Mesothelial cell of epicardium (in vitro differentiated cells): ENCODE results near the gene SLX4IP. TPM values are rescaled to one million over a fixed set of nuclear protein-coding genes. Genes with fewer than 3 reads are reported as not detected.

Experiments
- DNase-seq, 2 experiments: peaks; one replicate each; pipeline ENCODE4 v3.0.0; 2021; ENCODE audit warnings: low spot score in 2 of 2; ENCODE audit not compliant: unreplicated experiment in 2 of 2
- H3K27ac Mint-ChIP-seq: 2 replicates; pipeline ENCODE4 v1.8.0; 2021; ENCODE audit warnings: mixed read lengths
- H3K27me3 Mint-ChIP-seq: 2 replicates; pipeline ENCODE4 v1.8.0; 2021; ENCODE audit warnings: low read depth, mixed read lengths
- H3K36me3 Mint-ChIP-seq: 2 replicates; pipeline ENCODE4 v1.8.0; 2021; ENCODE audit warnings: mixed read lengths
- H3K4me1 Mint-ChIP-seq: 2 replicates; pipeline ENCODE4 v1.8.0; 2021; ENCODE audit warnings: mixed read lengths
- H3K4me3 Mint-ChIP-seq: 2 replicates; pipeline ENCODE4 v1.8.0; 2021; ENCODE audit warnings: mild to moderate bottlenecking, moderate library complexity, mixed read lengths
- H3K9me3 Mint-ChIP-seq: 2 replicates; pipeline ENCODE4 v1.8.0; 2021; ENCODE audit warnings: mixed read lengths
- CTCF ChIP-seq: fragments of 200-600 bp; sonication (generic); IDR thresholded peaks from one replicate; pipeline ENCODE4 v1.5.0; 2021; ENCODE audit warnings: antibody characterized with exemption; ENCODE audit not compliant: unreplicated experiment
- total RNA-seq: library from RNA; stranded (reverse); gene quantifications from 3 replicates; pipeline ENCODE4 v1.2.1, GENCODE V29; 2021

SLX4IP gene
- total RNA-seq, 1 donor from 2014 or later = 10.4 TPM

DNA sequence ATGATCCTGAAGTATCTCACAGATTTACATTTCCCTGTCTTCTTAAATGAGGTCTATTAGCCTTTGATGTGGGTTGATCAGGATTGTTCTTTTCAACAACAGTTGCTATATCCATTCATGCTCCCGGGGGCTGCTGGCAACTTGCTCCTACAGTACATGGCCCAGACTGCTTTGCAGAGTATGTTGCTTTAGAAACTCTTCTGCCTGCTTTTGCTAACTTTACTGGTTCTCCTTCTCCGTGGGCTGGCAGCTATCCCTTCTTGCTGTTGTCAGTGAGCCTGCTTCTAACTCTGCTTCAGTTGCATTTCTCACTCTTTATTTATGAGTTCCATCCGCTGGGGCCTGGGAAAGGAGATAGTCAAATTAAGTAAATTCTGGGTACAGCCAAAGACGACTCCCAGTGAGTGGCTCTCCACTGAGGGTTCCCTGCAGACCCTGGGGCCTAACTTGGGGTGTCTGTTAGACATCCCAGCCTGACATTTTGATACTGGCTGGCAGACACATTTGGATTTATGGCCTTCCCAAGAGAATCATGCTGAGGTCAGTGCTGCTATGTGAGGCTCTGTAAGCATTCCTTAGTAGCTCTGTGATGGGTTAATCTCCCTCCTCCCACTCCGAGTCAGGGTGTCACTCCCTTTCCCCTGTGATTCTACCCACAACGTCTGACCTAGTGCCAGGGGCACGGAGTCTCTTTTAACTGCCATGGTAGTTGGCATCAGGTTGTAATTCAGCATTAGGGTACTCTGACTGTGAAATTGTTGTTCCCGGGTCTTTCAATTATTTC lies 73.6 kb downstream of the SLX4IP start:
- H3K36me3 Mint-ChIP-seq = peaks cover 3% of the 10 kb centered on the region
- H3K9me3 Mint-ChIP-seq = no peaks in the 10 kb centered on the region
- peak overlapping the region; percentile 95 for H3K27ac Mint-ChIP-seq
- H3K4me1 Mint-ChIP-seq = peaks cover 63% of the 10 kb centered on the region
- no peak overlapping the region for H3K4me3 Mint-ChIP-seq
- no peak for TF ChIP-seq CTCF
- no peaks in the 10 kb centered on the region for H3K27me3 Mint-ChIP-seq
- no peak for DNase-seq

GRCh38 chr20:10509376-10509775 lies 74.3 kb downstream of the SLX4IP start:
- peaks cover 65% of the 10 kb centered on the region for H3K4me1 Mint-ChIP-seq
- H3K27ac Mint-ChIP-seq = peak overlapping the region; percentile 95
- no peaks in the 10 kb centered on the region for H3K27me3 Mint-ChIP-seq
- H3K4me3 Mint-ChIP-seq = no peak overlapping the region
- TF ChIP-seq CTCF = no peak
- no peaks in the 10 kb centered on the region for H3K9me3 Mint-ChIP-seq
- peaks cover 3% of the 10 kb centered on the region for H3K36me3 Mint-ChIP-seq
- DNase-seq = no peak

DNA sequence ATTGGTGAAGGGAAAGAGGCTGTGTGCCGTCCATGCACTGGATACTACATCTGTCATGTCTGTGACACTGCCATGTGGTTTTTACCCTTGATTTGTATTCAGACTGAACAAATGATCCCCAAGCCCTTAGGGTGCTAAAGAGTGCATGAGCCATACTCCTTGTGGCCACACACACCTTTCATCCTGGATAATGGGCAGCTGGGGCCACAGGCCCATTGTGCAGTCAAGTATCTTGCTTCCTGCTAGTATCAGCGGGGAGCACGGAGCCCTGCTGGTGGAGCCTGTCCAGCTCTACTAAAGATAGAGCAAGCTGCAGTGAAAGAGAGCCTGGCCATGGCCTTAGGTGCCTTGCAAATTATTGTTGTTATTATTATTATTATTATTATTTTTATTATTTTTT lies 75.1 kb downstream of the SLX4IP start:
- no peak for DNase-seq
- TF ChIP-seq CTCF = no peak
- Mint-ChIP-seq H3K27me3 (no peaks in the 10 kb centered on the region), H3K36me3 (peaks cover 4% of the 10 kb centered on the region), H3K27ac (no peak overlapping the region), H3K4me1 (peaks cover 61% of the 10 kb centered on the region), H3K4me3 (no peak overlapping the region), H3K9me3 (no peaks in the 10 kb centered on the region)

- DNase-seq = no peak
- Mint-ChIP-seq H3K27ac (peak overlapping the region; percentile 91), H3K9me3 (no peaks in the 10 kb centered on the region), H3K27me3 (no peaks in the 10 kb centered on the region), H3K4me1 (peaks cover 52% of the 10 kb centered on the region), H3K36me3 (peaks cover 4% of the 10 kb centered on the region), H3K4me3 (no peak overlapping the region)
- TF ChIP-seq CTCF = no peak
These were observed 76.0 kb downstream of the SLX4IP start for GRCh38 chr20:10511170-10511508.

DNA sequence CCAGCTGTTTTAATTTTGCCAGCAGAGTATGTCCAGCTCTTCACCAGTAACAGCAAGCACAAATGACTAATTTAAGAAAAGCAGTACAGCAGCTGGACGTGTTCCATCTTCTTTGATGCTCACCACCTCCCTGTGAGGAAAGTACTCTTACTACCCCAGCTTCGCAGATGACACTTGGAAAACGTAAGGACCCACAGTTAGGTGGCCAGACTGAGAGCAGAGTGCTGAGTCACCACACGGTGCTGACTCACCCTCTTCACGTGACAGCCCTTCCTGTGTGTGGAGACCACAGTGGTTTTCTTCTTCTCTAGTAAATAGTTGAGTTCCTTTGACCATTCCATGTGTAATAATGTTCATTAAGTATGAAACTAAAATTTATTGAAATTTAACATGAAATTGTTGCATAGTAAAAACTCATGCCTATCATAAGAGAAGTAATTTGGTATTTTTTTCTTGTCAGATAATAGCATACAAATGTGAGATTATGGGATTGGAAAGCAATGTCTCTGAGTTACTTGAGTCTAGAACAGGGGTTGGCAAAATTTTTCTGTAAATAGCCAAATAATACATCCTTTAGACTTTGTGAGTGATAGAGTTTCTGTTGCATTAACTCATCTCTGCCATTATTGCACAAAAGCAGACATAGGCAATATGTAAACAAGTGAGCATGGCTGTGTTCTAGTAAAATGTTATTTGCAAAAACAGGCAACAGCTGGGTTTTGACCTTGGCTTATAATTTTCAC lies 76.6 kb downstream of the SLX4IP start:
- Mint-ChIP-seq H3K9me3 (no peaks in the 10 kb centered on the region), H3K27ac (peak overlapping the region; percentile 91), H3K4me1 (peaks cover 52% of the 10 kb centered on the region), H3K4me3 (no peak overlapping the region), H3K27me3 (no peaks in the 10 kb centered on the region), H3K36me3 (peaks cover 4% of the 10 kb centered on the region)
- no peak for TF ChIP-seq CTCF
- DNase-seq = no peak
